Stimulated activated CD4-positive, alpha-beta T cell treated with anti-CD3 and anti-CD28 coated beads, Interleukin-12 subunit alpha, Interleukin-12 subunit beta, amount 100 ng/mL, for 4 hours (primary cell): Measurements from ENCODE around the gene FOXJ3.

ENCODE experiments used
- DNase-seq: peaks from one replicate; pipeline ENCODE4 v3.0.0-alpha.2; 2020

Gene FOXJ3

DNA sequence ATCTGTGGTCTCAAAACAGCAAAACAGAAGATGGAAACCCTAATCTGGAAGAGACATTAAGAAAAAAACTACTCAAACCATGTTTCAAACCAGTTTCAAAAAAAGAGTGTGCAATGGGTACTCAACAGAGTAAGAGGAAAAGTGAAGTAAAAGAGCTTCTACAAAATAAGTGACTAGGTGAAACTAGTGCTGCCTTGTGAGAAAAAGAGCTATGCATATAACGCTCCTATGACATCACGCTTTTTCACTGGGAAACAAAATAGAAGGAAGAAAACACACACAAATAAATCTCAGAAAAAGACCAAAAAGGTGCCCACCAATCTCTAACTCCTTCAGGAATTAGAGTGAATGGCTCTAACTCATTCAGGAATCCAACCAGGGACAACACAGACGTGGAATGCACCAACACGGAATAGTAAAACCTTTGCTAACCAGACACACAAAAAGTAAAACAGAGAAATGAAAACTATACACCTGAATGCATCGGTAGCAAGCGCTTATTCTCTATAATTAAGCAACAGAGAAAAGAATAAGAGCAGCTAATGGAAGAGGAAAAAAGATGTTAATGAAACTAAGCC lies 1.3 kb downstream of the FOXJ3 start:
- no peak for DNase-seq

GRCh38 chr1:42332877-42333276 lies 2.2 kb downstream of the FOXJ3 start:
- DNase-seq: no peak

DNA sequence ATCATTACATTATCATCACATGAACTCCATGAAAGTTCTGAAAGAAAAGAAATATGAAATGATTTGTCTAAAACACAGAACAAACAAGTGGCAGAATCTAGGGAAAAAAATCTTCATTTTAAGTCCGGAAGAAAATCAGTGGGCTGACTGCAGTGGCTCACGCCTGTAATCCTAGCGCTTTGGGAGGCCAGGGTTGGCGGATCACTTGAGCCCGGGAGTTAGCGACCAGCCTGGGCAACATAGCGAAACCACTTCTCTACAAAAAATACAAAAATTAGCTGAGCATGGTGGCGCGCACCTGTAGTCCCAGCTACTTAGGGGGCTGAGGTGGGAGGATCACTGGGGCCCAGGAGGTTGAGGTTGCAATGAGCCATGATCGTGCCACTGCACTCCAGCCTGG lies 4.8 kb downstream of the FOXJ3 start:
- DNase-seq: no peak

DNA sequence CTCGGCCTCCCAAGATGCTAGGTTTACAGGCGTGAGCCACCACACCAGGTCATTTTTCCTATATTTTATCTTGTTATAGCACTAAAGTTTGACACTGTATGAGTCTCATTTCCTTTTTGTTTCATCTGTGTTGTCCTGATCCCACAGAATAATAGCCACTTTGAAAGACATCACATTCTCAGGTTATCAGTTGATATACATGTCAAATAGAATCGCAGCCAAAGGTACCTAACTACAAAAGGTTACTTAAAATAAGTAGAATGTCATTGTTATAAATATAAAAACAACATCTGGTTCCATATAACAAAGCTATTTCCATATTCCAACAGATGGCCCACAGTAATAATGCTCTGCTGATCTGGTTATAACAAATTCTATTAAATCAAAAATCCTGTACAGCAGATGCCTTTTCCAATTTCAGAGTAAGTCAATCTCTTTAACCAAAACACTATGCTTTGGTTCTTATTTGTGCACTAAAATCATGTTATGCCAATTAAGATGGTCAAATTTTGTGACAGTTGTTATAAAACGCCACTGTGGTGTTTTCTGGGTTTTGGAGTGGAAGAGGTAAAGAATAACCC lies 6.0 kb downstream of the FOXJ3 start:
- DNase-seq: no peak

DNA sequence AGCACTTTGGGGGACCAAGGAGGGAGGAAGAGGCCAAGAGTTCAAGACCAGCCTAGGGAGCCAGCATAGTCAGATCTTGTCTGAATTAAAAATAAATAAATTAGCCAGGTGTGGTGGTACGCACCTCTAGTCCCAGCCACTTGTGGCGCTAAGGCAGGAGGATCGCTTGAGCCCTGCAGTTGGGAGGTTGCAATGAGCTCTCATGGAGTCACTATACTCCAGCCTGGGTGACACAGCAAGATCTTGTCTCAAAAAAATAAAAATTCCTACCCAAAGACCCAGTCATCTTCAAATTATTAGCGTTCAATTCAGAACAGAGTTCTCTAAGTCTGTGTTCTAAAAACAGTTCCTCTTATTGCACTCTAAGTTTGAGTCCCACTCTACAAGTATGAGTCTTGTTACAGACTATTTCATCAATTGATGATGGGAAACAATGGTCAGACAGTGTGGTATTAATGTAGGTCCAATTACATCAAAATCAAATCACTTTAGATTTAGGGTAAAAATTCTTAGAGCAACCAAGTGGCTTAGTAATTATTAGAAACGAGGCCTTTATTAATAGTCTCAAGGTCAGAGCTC lies 6.9 kb downstream of the FOXJ3 start:
- DNase-seq: no peak

DNA sequence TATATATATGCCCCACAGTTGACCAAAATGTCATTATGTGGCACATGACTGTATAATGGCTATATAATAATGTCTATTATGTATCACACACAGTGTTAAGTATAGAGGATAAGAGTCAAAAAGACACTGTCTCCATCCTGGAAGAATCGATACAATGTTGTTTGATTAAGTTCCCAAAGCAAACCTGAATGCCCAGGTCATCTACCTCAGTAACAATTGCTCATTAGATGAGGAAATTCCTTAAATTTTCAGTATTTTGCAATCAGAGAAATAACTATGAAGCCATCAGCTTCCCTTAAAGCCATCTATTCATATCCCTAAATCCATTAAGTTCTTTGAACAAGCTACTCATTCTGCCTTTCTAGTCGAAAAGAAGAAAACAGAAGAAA lies 10.0 kb downstream of the FOXJ3 start:
- no peak for DNase-seq

DNA sequence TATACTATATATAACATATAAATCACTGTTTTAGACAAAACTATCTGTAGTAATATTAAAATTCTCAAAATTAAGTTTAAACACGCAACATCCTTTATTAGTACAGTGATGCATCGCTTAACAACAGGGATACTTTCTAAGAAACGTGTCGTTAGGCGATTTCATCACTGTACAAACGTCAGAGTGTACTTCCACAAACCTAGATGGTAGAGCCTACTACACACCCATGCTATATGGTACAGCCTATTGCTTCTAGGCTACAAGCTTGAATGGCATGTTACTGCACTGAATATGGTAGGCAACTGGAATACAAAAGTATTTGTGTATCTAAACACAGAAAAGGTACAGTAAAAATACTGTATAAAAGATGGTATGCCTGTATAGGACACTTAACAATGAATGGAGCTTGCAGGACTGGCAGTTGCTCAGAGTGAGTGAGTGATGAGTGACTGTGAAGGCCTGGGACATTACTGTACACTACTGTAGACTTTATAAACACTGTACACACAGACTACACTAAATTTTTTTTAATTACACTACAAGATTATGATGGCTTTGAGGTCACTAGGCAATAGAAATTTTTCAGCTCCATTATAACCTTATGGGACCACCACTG lies 10.5 kb downstream of the FOXJ3 start:
- no peak for DNase-seq

- no peak for DNase-seq
Observed at GRCh38 chr1:42323551-42323950, 11.5 kb downstream of the FOXJ3 start.

DNA sequence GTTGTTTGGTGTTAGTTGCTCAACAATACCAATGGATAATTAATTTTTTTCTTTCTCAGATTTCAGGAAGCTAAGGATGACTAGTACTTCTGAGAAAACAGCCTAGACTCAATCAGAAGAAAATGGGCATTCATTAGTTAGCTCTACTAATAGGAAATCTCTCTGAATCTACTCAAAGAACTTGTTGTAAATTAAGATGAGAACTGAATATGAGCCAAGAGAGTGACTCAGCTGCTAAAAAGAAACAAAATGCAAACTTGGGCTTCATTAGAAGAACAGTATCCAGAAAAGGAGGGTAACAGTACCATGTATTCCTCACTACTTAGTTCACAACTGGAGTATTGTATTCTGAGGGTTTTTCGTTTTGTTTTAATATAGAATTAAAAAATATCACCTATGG lies 12.5 kb downstream of the FOXJ3 start:
- DNase-seq: no peak

DNA sequence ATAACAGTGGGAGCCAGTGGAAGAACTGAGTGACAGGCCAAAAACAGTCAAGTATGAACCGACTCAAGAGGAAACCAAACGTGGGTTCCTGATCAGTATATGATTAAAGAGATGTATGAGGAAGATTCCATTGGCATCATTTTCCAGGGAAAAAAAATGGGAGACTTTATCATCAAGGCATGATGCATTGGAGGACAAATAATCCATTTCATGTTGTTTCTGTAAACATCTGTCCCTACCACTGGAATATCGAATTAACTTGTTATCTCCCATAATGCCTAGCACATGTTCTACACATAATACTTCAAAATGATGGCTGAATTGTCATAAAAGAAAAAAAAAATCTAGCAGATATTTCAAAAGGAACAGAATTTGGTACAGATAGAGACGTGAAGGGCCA lies 13.3 kb downstream of the FOXJ3 start:
- DNase-seq: no peak

DNA sequence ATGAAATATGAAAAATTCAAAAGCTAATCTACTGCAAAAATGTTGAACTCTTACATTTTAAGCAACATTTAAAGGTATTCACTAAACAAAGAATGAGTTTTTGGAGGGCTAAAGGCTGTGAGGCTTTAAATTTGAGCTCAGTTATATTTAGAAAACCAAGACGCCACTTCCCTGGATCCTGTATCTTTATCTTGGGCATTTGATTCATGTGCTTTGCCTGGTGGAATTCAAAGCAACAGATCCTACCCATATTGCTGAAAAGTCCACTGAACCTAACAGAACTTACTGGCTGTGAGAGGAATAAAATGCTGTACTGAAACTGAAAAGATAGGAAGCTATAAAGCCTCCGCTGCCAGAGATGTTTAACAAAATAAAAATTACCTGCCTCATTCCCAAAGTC lies 14.3 kb downstream of the FOXJ3 start:
- DNase-seq: no peak

DNA sequence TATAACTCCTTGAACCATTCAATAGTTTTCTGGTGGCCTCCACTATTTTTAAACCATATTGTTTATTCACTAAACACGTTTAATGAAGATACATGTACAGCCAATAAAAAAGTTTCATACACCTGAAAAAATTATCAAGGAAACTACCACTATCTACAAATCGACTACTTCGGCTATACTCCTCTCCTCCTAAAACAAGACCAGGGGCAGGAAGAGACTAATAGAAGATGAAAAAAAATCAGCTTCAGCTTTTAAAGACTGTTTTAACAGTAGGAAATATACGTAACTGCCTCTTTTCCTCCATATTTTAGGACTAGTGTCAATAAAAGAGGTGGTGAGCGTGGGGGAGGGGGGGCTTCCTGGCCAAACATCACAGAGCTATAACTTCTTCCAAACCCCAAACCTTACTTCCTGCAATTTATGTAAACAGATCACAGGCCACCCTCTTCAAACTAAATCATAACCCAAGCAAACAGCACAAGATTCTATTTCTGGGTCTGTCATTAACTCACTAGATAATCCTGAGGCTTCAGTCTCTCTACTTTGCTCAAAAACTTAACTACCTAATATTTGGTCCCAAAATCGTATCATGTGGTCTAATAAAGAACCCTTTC lies 15.1 kb downstream of the FOXJ3 start:
- no peak for DNase-seq

DNA sequence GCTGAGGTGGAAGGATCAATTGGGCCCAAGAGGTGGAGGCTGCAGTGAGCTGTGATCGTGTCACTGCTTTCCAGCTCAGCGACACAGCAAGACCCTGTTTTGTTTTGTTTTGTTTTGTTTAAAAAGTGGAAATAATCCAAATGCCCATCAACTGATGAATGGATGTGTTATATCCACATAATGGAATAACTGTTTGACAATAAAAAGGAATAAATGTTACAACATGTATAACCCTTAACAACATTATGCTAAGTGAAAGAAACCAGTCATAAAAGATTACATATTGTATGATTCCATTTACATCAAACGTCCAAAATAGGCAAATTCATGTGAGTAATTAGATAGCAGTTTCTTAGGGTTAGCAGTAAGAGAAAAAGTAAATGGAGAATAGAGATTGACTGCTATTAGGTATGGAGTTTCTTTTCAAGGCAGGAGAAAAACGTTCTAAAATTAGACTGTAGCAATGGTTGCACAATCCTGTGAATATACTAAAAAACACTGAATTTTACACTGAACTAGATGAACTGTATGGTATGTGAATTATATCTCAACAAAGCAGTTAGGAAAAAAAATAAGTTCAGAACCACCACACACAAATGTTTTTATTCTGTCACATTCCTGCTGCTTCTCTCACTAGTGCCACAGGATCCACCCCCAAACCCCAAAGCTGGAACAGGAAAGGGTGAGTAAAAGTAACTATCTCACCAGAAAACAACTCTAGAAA lies 15.7 kb downstream of the FOXJ3 start:
- DNase-seq: no peak

DNA sequence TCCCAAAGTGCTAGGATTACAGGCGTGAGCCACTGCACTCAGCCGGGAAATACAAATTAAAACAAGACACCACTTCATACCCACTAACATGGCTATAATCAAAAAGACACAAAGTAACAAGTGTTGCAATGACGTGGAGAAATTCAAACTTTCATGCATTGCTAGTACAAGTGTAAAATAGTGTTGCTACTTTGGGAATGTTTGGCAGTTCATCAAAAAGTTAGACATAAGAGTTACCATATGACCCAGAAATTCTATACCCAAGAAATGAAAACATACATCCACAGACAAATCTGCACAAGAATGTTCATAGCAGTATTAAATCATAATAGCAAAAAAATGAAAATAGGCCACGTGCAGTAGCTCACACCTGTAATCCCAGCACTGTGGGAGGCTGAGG lies 16.4 kb downstream of the FOXJ3 start:
- DNase-seq: no peak

- no peak for DNase-seq
Observed at GRCh38 chr1:42317308-42317707, 17.7 kb downstream of the FOXJ3 start.

GRCh38 chr1:42316292-42316691 lies 18.7 kb downstream of the FOXJ3 start:
- DNase-seq: no peak

DNA sequence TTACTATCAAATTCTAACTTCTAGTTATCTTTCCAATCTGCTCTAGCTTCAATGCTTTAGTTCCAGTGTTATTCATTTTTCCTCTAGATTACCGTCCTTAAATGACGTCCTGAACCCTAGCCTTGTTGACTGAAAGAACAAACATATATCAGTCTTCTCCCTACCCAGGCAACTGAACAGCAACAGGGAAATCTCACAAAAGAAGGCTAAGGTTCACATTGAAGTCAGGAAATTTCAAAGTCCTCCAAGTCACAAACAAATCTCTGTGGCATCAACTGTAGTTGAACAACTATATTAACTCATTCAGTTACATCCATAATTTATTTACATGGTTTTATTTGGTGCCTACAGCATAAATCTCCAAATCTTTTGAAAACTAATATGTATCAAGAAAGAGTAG lies 19.5 kb downstream of the FOXJ3 start:
- no peak for DNase-seq

GRCh38 chr1:42313970-42314369 lies 21.1 kb downstream of the FOXJ3 start:
- no peak for DNase-seq

- no peak for DNase-seq
Observed at GRCh38 chr1:42312576-42313212, 22.3 kb downstream of the FOXJ3 start.

- DNase-seq: no peak
Observed at GRCh38 chr1:42311897-42312296, 23.1 kb downstream of the FOXJ3 start.

GRCh38 chr1:42311138-42311537 lies 23.9 kb downstream of the FOXJ3 start:
- no peak for DNase-seq

GRCh38 chr1:42306977-42307376 lies 28.1 kb downstream of the FOXJ3 start:
- DNase-seq: no peak

DNA sequence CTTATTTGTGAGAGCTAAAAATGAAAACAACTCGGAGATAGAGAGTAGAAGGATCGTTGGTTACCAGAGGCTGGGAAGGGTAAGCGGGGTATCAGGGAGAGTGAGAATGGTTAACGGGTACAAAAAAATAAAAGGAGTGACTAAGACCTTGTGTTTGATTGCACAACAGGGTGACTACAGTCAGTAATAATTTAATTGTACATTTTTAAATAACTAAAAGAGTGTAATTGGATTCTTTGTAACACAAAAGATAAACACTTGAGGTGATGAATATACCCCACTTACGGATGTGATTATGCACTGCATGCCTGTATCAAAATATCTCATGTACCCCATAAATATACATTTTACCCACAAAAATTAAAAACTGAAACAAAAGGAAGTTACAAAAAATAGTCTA lies 29.4 kb downstream of the FOXJ3 start:
- DNase-seq: no peak
